Karpas-422 (cell line): ENCODE measurements around the gene SLC6A6. TPM values are rescaled to one million over a fixed set of nuclear protein-coding genes. Genes with fewer than 3 reads are reported as not detected.
A peak's percentile ranks its signal among the peaks of the same experiment; 100 is the strongest.

Source experiments
- DNase-seq: peaks from one replicate; pipeline ENCODE4 v3.0.0-alpha.2; 2015
- H2AFZ ChIP-seq: fragments of 200-600 bp; sonication (generic); 2 replicates; pipeline ENCODE4 v1.6.1; 2014; ENCODE audit warnings: antibody characterized with exemption, low read length, mixed read lengths
- H3K27ac ChIP-seq: fragments of 200-600 bp; sonication (generic); 2 replicates; pipeline ENCODE4 v1.5.1; 2014; ENCODE audit warnings: mild to moderate bottlenecking, low read length, moderate library complexity
- H3K27me3 ChIP-seq: fragments of 200-600 bp; sonication (generic); 2 replicates; pipeline ENCODE4 v1.6.1; 2014; ENCODE audit warnings: low read length, mixed read lengths
- H3K36me3 ChIP-seq: fragments of 200-600 bp; sonication (generic); 2 replicates; pipeline ENCODE4 v1.6.1; 2014; ENCODE audit warnings: low read length, mixed read lengths; ENCODE audit not compliant: insufficient read depth
- H3K4me1 ChIP-seq: fragments of 200-600 bp; sonication (generic); 2 replicates; pipeline ENCODE4 v1.6.1; 2014; ENCODE audit warnings: mild to moderate bottlenecking, low read length, mixed read lengths
- H3K4me2 ChIP-seq: fragments of 200-600 bp; sonication (generic); 2 replicates; pipeline ENCODE4 v1.6.1; 2014; ENCODE audit warnings: low read length, low read depth, mild to moderate bottlenecking; ENCODE audit not compliant: poor library complexity, severe bottlenecking
- H3K4me3 ChIP-seq: fragments of 200-600 bp; sonication (generic); 2 replicates; pipeline ENCODE4 v1.5.1; 2014; ENCODE audit warnings: mild to moderate bottlenecking, antibody characterized with exemption, low read length, mixed read lengths
- H3K79me2 ChIP-seq: fragments of 200-600 bp; sonication (generic); 2 replicates; pipeline ENCODE4 v1.6.1; 2014; ENCODE audit warnings: mild to moderate bottlenecking, low read length, mixed read lengths
- H3K9ac ChIP-seq: fragments of 200-600 bp; sonication (generic); 2 replicates; pipeline ENCODE4 v1.6.0; 2014; ENCODE audit warnings: low read length
- H3K9me2 ChIP-seq: fragments of 200-600 bp; sonication (generic), shearing (Covaris generic); replicated peaks from 2 replicates; pipeline ENCODE4 v1.6.0; 2014; ENCODE audit warnings: mild to moderate bottlenecking, low read length, moderate library complexity; ENCODE audit not compliant: insufficient read depth
- H3K9me3 ChIP-seq: fragments of 300-700, 200-600 bp; sonication (generic); 2 replicates; pipeline ENCODE4 v1.6.1; 2014; ENCODE audit warnings: low read length, mixed read lengths
- H4K20me1 ChIP-seq: fragments of 200-600 bp; sonication (generic); 2 replicates; pipeline ENCODE4 v1.6.1; 2014; ENCODE audit warnings: mild to moderate bottlenecking, antibody characterized with exemption, low read length, low read depth; ENCODE audit not compliant: insufficient read depth
- total RNA-seq: library from RNA; depleted of rRNA; stranded (reverse); fragments of >200 nt; shearing (Covaris generic); gene quantifications from 2 replicates; pipeline ENCODE4 v1.2.3, GENCODE V29; 2014; ENCODE audit warnings: low replicate concordance; rRNA removed

Gene SLC6A6
- 25.3 and 30.2 TPM in 2 replicates for total RNA-seq

DNA sequence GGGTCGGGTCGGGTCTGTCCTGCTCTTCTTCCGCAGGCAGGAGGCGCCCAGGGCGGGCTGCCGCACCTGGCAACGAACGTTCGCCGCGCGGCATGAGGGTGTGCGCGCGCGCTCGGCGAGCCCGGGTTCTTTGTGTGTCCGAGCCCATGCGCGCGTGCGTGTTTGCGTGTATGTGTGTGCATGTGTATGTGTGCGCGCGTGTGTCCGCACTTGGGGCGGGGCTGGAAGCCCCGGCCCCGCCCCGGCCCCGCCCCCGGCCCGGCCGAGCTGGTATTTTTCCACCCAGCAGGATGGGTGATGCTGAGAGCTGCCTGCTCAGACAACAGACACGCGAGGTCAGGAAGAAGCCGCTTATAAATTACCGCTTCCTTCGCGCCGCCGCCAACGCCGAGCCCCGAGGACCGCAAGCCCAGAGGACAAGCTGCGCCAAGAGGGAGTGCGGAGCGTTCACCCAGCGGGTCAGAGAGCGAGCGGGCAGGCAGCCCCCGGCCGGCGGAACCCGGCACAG is at the start of gene SLC6A6:
Gene SLC6A6 (plus strand): TSS at position 303 of the 508 bp plus-strand sequence. CDS start 41,029 bp downstream, outside the sequence.
- Histone ChIP-seq H3K4me1 (peaks cover 53% of the 10 kb centered on the region), H3K9ac (peak within 1 kb of the TSS; percentile 89), H3K9me2 (no peaks in the 10 kb centered on the region), H3K4me3 (peak within 1 kb of the TSS; percentile 80), H3K27ac (peak within 1 kb of the TSS; percentile 81), H3K27me3 (no peaks in the 10 kb centered on the region), H3K4me2 (peak within 1 kb of the TSS; percentile 98), H3K9me3 (no peaks in the 10 kb centered on the region), H2AFZ (peak within 1 kb of the TSS; percentile 92), H3K36me3 (peaks cover 5% of the 10 kb centered on the region), H4K20me1 (peaks cover 30% of the 10 kb centered on the region), H3K79me2 (peaks cover 48% of the 10 kb centered on the region)
- DNase-seq = peak; percentile 99

DNA sequence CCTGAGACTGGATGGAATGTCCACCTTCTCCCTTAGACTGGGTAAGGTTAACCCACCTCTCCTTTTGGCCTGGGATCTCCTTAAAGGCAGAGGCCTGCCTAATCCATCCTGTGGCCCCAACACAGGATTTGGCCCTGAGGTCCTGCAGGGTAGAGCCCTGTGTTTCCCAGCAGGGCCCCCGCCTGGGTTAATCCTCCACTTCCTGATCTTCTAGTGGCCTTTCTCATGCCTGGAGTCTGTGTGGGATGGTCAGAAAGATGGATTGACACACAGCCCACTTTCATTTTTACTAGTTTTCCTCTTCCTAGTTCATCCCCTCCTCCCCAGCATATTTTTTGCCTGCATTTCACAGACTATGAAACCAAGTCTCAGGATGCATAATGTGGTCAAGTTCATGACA is 48.9 kb upstream of the SLC6A6 start:
- no peaks in the 10 kb centered on the region for H3K27me3 ChIP-seq
- H3K4me2 ChIP-seq = no peak overlapping the region
- no peaks in the 10 kb centered on the region for H4K20me1 ChIP-seq
- H3K4me1 ChIP-seq = peaks cover 11% of the 10 kb centered on the region
- H3K36me3 ChIP-seq = no peaks in the 10 kb centered on the region
- H3K9ac ChIP-seq = no peak overlapping the region
- no peaks in the 10 kb centered on the region for H3K9me2 ChIP-seq
- no peaks in the 10 kb centered on the region for H3K9me3 ChIP-seq
- H3K79me2 ChIP-seq = no peaks in the 10 kb centered on the region
- H3K4me3 ChIP-seq = no peak overlapping the region
- DNase-seq = no peak
- no peak overlapping the region for H3K27ac ChIP-seq
- H2AFZ ChIP-seq = no peak overlapping the region

DNA sequence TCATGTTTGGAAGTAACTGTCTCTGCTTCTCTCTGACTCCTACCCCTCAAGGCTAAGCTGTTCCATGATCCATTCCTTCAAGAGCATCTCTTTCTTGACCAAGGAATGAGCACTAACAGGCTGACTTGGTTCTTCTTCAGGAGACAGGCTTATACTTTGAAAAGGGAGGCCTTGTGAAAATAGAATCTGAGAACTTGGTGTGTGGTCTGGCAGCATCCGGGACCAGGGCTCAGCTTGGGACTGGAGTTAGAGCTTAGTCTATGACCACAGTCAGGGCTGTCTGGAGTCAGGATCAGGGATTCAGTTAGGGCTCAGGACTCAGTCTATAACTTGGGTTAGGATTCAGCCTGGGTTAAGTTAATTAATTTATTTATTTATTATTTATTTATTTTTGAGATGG is 44.9 kb upstream of the SLC6A6 start:
- Histone ChIP-seq H3K9me2 (no peaks in the 10 kb centered on the region), H3K36me3 (no peaks in the 10 kb centered on the region), H3K79me2 (no peaks in the 10 kb centered on the region), H4K20me1 (no peaks in the 10 kb centered on the region), H3K9ac (no peak overlapping the region), H3K4me3 (no peak overlapping the region), H3K4me1 (peaks cover 3% of the 10 kb centered on the region), H2AFZ (no peak overlapping the region), H3K9me3 (no peaks in the 10 kb centered on the region), H3K27ac (no peak overlapping the region), H3K4me2 (no peak overlapping the region), H3K27me3 (no peaks in the 10 kb centered on the region)
- no peak for DNase-seq

DNA sequence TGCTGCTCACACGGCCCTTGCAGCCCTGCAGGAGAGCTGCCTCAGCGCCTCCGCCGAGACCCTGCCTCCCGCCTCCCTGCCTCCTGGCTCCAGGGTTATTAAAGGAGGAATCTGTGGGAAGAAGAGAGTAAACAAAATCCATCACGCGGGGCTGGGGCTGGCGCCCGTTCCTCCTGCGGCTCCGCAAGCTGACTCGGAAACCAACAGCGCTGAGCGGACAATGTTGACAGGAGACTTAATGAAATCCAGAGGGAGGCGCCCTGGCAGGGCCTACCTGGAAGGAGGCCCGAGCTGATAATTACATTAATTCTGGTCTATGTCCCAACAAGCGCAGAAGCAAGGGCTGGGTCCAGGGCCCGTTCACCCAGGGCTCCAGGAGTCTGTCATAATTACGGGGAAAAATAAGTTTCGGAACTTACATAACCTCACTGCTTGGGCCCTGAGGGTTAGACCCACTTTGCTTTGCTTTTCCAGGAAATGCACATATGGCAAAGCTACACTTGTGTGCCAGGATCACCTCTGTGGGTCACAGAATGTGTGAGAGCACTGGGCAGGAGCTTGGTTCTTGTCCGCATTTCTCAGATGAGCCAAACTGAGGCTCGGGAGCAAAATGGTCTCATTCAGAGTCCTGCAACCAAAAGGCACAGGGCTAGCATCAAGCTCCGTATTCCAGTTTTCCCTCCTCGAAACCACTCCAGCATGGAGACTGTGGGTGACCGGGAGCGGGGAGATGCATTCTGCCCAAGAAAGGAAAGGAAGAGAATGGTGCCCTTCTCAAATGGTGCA is 43.8 kb upstream of the SLC6A6 start:
- no peak overlapping the region for H3K4me3 ChIP-seq
- no peak overlapping the region for H2AFZ ChIP-seq
- H3K36me3 ChIP-seq = no peaks in the 10 kb centered on the region
- H3K9ac ChIP-seq = no peak overlapping the region
- no peaks in the 10 kb centered on the region for H3K79me2 ChIP-seq
- no peaks in the 10 kb centered on the region for H3K4me1 ChIP-seq
- H4K20me1 ChIP-seq = no peaks in the 10 kb centered on the region
- no peak overlapping the region for H3K4me2 ChIP-seq
- no peak overlapping the region for H3K27ac ChIP-seq
- H3K9me2 ChIP-seq = no peaks in the 10 kb centered on the region
- H3K9me3 ChIP-seq = no peaks in the 10 kb centered on the region
- no peaks in the 10 kb centered on the region for H3K27me3 ChIP-seq
- DNase-seq = no peak

DNA sequence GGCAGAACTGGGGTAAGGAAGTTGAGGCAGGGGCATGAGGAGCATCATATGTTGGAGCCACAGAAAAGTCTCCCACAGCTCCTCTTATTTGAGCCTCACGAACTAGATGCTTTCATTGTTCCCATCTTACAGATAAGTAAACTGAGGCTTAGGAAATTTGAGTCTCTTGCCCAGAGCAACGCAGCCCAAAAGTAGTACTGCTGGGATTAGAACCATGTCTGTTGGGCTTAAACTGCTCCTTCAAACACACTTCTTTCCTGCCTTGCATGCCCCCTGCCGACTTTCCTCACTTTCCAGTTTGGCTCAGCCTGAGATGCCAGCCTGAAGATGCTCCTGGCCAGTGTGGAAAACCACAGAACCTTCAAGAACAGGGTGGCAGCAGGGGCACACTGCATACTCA is 43.1 kb upstream of the SLC6A6 start:
- H3K79me2 ChIP-seq = no peaks in the 10 kb centered on the region
- no peaks in the 10 kb centered on the region for H3K9me2 ChIP-seq
- H3K4me1 ChIP-seq = no peaks in the 10 kb centered on the region
- H3K4me3 ChIP-seq = no peak overlapping the region
- H3K4me2 ChIP-seq = no peak overlapping the region
- H3K9me3 ChIP-seq = no peaks in the 10 kb centered on the region
- H3K27me3 ChIP-seq = no peaks in the 10 kb centered on the region
- no peaks in the 10 kb centered on the region for H4K20me1 ChIP-seq
- H3K27ac ChIP-seq = no peak overlapping the region
- no peak for DNase-seq
- no peaks in the 10 kb centered on the region for H3K36me3 ChIP-seq
- no peak overlapping the region for H3K9ac ChIP-seq
- no peak overlapping the region for H2AFZ ChIP-seq

DNA sequence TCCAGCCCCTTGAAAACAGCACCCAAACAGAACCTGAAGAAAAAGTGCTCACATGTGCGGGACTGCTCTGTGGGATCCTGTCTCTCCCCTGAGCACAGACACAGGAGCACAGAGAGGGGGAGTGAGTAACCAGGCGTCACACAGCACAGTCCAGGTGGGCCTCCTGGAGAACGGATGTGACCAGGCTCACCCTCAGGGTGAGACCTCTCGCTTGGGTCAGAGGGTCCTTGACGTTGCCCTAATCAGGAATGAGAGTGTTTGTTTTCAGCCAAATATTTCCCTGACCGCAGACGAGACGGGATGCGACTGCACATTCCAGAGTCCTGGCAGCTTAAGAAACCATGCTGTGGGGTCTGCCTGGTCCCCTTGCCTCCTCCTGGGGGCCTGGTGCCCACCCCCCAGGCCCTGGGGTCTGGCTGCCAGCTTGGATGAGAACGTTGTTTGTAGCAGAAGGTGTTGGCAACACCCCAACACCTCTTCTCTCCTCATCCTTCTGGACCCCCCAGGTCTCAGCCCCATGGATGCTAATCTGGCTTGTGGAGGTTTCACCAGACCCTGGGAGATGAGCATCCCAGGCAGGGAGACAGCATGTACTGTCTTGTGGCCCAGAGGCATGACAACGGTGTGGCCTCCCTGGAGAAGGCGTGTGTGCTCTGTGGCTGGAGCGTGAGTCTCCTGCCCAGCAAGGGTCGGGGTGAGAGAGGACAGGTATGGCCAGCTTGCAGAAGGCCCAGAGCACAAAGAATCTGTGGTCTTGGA is 42.1 kb upstream of the SLC6A6 start:
- no peak overlapping the region for H3K4me2 ChIP-seq
- H3K9ac ChIP-seq = no peak overlapping the region
- no peaks in the 10 kb centered on the region for H3K9me2 ChIP-seq
- no peak overlapping the region for H3K27ac ChIP-seq
- H3K9me3 ChIP-seq = no peaks in the 10 kb centered on the region
- no peaks in the 10 kb centered on the region for H3K4me1 ChIP-seq
- H3K4me3 ChIP-seq = no peak overlapping the region
- H3K79me2 ChIP-seq = no peaks in the 10 kb centered on the region
- no peak overlapping the region for H2AFZ ChIP-seq
- no peaks in the 10 kb centered on the region for H3K36me3 ChIP-seq
- H3K27me3 ChIP-seq = no peaks in the 10 kb centered on the region
- no peaks in the 10 kb centered on the region for H4K20me1 ChIP-seq
- no peak for DNase-seq

DNA sequence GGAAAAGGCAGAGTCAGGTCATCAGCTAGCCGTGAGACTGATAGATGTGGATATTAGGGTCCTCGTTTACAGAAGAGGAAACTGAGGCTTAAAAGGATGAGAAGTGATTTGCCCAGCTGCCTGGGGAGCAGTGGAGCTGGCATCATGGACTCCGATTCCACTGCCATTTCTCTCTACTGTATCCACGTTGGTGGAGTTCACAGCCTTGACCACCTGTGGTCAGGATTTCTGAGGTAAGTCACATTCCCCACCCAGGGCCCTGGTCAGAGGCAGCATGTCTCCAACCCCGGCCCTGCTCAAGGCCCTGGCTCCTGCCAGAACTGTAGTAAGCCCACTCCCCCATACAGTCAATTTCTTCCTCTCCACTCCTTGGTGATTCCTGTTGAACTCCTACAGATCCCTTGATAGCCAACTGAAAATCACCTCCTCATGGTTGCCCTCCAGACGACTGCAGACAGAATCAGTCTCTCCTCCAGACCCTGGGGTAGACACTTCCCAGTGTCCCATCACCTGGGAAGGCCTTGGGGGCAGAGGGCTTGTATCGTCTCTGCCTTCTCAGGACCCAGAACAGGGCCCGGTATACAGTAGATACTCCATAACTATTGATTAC is 41.2 kb upstream of the SLC6A6 start:
- no peak overlapping the region for H3K9ac ChIP-seq

DNA sequence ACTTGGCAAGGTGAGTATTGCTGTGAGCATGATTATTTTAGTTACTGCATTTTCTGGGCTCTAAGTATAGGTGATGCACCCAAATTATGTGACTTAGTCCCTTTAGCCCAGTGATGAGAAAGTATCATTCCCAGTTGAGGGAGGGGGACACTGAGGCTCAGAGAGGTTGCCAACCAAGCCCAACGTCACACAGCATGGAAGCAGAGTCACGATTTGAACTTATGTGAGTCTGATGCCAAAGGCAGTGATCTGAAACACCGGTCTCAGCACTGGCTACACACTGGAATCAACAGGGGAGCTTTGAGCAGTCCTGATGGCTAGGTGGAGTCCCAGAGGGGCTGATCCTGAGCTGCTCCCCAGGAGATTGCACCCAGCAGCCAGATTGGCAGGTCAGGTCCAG is 39.5 kb upstream of the SLC6A6 start:
- Histone ChIP-seq H3K36me3 (no peaks in the 10 kb centered on the region), H3K27ac (no peak overlapping the region), H4K20me1 (no peaks in the 10 kb centered on the region), H3K9ac (no peak overlapping the region), H3K79me2 (no peaks in the 10 kb centered on the region), H3K9me2 (no peaks in the 10 kb centered on the region), H3K4me2 (no peak overlapping the region), H3K9me3 (no peaks in the 10 kb centered on the region), H3K27me3 (no peaks in the 10 kb centered on the region), H2AFZ (no peak overlapping the region), H3K4me3 (no peak overlapping the region), H3K4me1 (no peaks in the 10 kb centered on the region)
- DNase-seq = no peak

More for the DNA sequence above, 41.2 kb upstream of the SLC6A6 start:
- no peaks in the 10 kb centered on the region for H3K79me2 ChIP-seq
- H3K27me3 ChIP-seq = no peaks in the 10 kb centered on the region
- no peaks in the 10 kb centered on the region for H3K4me1 ChIP-seq
- H2AFZ ChIP-seq = no peak overlapping the region
- no peak overlapping the region for H3K4me2 ChIP-seq
- no peaks in the 10 kb centered on the region for H4K20me1 ChIP-seq
- H3K9me2 ChIP-seq = no peaks in the 10 kb centered on the region
- DNase-seq = no peak
- no peaks in the 10 kb centered on the region for H3K36me3 ChIP-seq
- H3K27ac ChIP-seq = no peak overlapping the region
- H3K4me3 ChIP-seq = no peak overlapping the region
- H3K9me3 ChIP-seq = no peaks in the 10 kb centered on the region
